B cell (primary cell): Measurements from ENCODE around the gene FBXL14. TPM values are rescaled to one million over a fixed set of nuclear protein-coding genes. Genes with fewer than 3 reads are reported as not detected.
A peak's percentile ranks its signal among the peaks of the same experiment; 100 is the strongest.

Experiments
- ATAC-seq: fragments of 200-7000 bp; cut with Tn5 transposase; one replicate; pipeline ENCODE4 v1.10.0; 2021; ENCODE audit warnings: low read depth, mild to moderate bottlenecking, moderate number of reproducible peaks, moderate library complexity
- CTCF ChIA-PET: fragments of 350-600 bp; sonication (Branson Sonifier 250); formaldehyde crosslinking; loops from one replicate; lab custom pipeline; 2021; ENCODE audit warnings: antibody characterized with exemption, inconsistent platforms; lab: Charles Lee
- POLR2A ChIA-PET: fragments of 350-600 bp; sonication (Branson Sonifier 250); formaldehyde crosslinking; loops from one replicate; lab custom pipeline; 2021; ENCODE audit warnings: antibody characterized with exemption; lab: Charles Lee
- DNase-seq: peaks from one replicate; pipeline ENCODE4 v3.0.0; 2013
- H2AFZ ChIP-seq: 2 replicates; pipeline ENCODE4 v1.6.1; 2012; ENCODE audit warnings: mild to moderate bottlenecking, low read depth, low read length; ENCODE audit not compliant: insufficient read depth, poor library complexity, severe bottlenecking
- H3K27ac ChIP-seq, 2 donors: 1 replicate in 1 of 2; 2 replicates in 1 of 2; pipeline ENCODE4 v1.5.1; 2012 to 2013; ENCODE audit warnings: low read length in 2 of 2, mild to moderate bottlenecking in 2 of 2, moderate library complexity in 1 of 2
- H3K27me3 ChIP-seq, 4 experiments: fragments of 200-600 bp in 1 of 4; sonication (generic) in 1 of 4; replicated peaks in 1 of 4; 1 replicate in 2 of 4; 2 replicates in 2 of 4; pipeline versions ENCODE4 v1.6.1 to v1.7.0; 2013 to 2016; ENCODE audit warnings: low read length in 3 of 4, mild to moderate bottlenecking in 2 of 4, mixed read lengths in 1 of 4, moderate library complexity in 1 of 4; ENCODE audit not compliant: insufficient read depth in 4 of 4, control insufficient read depth in 3 of 4; ENCODE audit errors: control extremely low read depth in 1 of 4
- H3K36me3 ChIP-seq, 2 experiments: replicated peaks in 1 of 2; 1 replicate in 1 of 2; 2 replicates in 1 of 2; pipeline versions ENCODE4 v1.6.1 to v1.7.1; 2013; ENCODE audit warnings: low read length in 1 of 2; ENCODE audit not compliant: insufficient read depth in 2 of 2, control insufficient read depth in 1 of 2; ENCODE audit errors: control extremely low read depth in 1 of 2, extremely low read depth in 1 of 2
- H3K4me1 ChIP-seq, 2 donors: fragments of 200-600 bp in 1 of 2; sonication (generic) in 1 of 2; 1 replicate in 1 of 2; 2 replicates in 1 of 2; pipeline versions ENCODE4 v1.5.1 to v1.6.1; 2013 to 2017; ENCODE audit warnings: low read length in 2 of 2; ENCODE audit not compliant: control insufficient read depth in 2 of 2, insufficient read depth in 2 of 2
- H3K4me2 ChIP-seq: replicated peaks from 2 replicates; pipeline ENCODE3; 2012; ENCODE audit warnings: mild to moderate bottlenecking, low read depth, low read length; ENCODE audit not compliant: poor library complexity, severe bottlenecking
- H3K4me3 ChIP-seq, 5 experiments: fragments of 200-600 bp in 1 of 5; sonication (generic) in 1 of 5; 1 replicate in 3 of 5; 2 replicates in 2 of 5; pipeline versions ENCODE4 v1.5.1 to v1.7.0; 2011 to 2016; ENCODE audit warnings: low read length in 4 of 5, mild to moderate bottlenecking in 4 of 5, low read depth in 2 of 5, control low read depth in 1 of 5, moderate library complexity in 1 of 5; ENCODE audit not compliant: insufficient read depth in 1 of 5; ENCODE audit errors: control extremely low read depth in 1 of 5, extremely low read depth in 1 of 5
- H3K79me2 ChIP-seq: fragments of 200-600 bp; sonication (generic); one replicate; pipeline ENCODE4 v1.6.0; 2016; ENCODE audit warnings: low read length; ENCODE audit not compliant: control insufficient read depth, insufficient read depth
- H3K9ac ChIP-seq: fragments of 200-600 bp; sonication (generic); 2 replicates; pipeline ENCODE4 v1.6.1; 2017; ENCODE audit warnings: mild to moderate bottlenecking, low read length, moderate library complexity
- H3K9me3 ChIP-seq, 3 donors: one replicate each; pipeline versions ENCODE4 v1.6.1 to v1.7.1; 2013; ENCODE audit warnings: low read length in 2 of 3; ENCODE audit not compliant: control insufficient read depth in 2 of 3, insufficient read depth in 1 of 3; ENCODE audit errors: control extremely low read depth in 1 of 3
- H4K20me1 ChIP-seq: 2 replicates; pipeline ENCODE4 v1.6.0; 2012; ENCODE audit warnings: mild to moderate bottlenecking, low read length; ENCODE audit not compliant: insufficient read depth, control insufficient read depth, poor library complexity, severe bottlenecking
- H3K27ac Mint-ChIP-seq: one replicate; pipeline ENCODE4 v1.8.0; 2021; ENCODE audit warnings: mixed read lengths
- H3K27me3 Mint-ChIP-seq: one replicate; pipeline ENCODE4 v1.8.0; 2021; ENCODE audit warnings: mixed read lengths
- H3K4me1 Mint-ChIP-seq: one replicate; pipeline ENCODE4 v1.8.0; 2021; ENCODE audit warnings: mixed read lengths
- H3K4me3 Mint-ChIP-seq: one replicate; pipeline ENCODE4 v1.8.0; 2021; ENCODE audit warnings: mixed read lengths
- H3K9me3 Mint-ChIP-seq: one replicate; pipeline ENCODE4 v1.8.0; 2022; ENCODE audit warnings: mixed read lengths; ENCODE audit not compliant: insufficient read depth
- EZH2 ChIP-seq: IDR thresholded peaks from 2 replicates; pipeline ENCODE4 v1.6.1; 2012; ENCODE audit warnings: borderline replicate concordance, low read depth, mild to moderate bottlenecking, moderate library complexity, low read length; ENCODE audit not compliant: insufficient read depth, poor library complexity, severe bottlenecking
- WGBS: methylation state at CpG from one replicate; pipeline ENCODE4 v1.1.5; 2013; ENCODE audit warnings: missing lambda C conversion rate; ENCODE audit not compliant: insufficient coverage; 5-methylcytosine and 5-hydroxymethylcytosine counted together
- intact Hi-C: fragments of 100-400 bp; cut with micrococcal nuclease; formaldehyde crosslinking; loops from one replicate; pipeline ENCODE4 v1.10.0; 2022
- polyA plus RNA-seq: library from polyadenylated mRNA; depleted of rRNA; stranded (reverse); fragments of >200 nt; gene quantifications from 2 replicates; pipeline ENCODE4 v1.2.3, GENCODE V29; 2012
- total RNA-seq, 2 donors: library from RNA; stranded (reverse); fragments of 120-200 nt in 1 of 2; gene quantifications; 1 replicate in 1 of 2; 2 replicates in 1 of 2; pipeline versions ENCODE4 v1.2.3 to v1.2.4, GENCODE V29; 2013 to 2022
- TF ChIP-seq, protein P1 (sequence below): fragments of 200-600 bp; IDR thresholded peaks from one replicate; pipeline ENCODE4 v1.8.0; 2022; ENCODE audit warnings: antibody characterized with exemption, mild to moderate bottlenecking

FBXL14 gene
- total and polyA plus RNA-seq, 2 donors (not counting 1 experiment from before 2014, with no cell fraction given), result 21.6 to 37.3 TPM

DNA sequence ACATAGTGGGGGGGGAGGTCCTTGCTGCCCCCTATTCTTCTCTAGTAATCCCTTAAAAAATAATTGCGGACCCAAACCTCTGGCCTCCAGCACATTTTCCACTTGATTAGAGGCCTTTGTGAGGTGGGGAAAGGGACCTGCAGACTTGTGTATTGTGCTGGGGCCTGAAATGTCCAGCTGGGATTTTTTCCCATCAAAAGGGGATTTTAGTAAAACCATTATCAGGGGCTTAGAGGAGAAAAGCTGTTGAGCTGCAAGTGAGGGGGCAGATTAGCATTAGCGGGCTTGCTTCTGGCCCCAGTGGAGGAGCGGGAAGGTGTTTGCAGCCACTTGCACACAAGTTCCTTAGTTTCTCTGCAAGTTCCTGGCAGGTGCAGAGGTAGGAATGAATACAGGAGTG lies 13.9 kb downstream of the FBXL14 start:
- Histone ChIP-seq H2AFZ (no peak overlapping the region), H3K4me2 (no peak overlapping the region), H4K20me1 (no peaks in the 10 kb centered on the region), H3K9ac (no peak overlapping the region), H3K4me3 (no peak overlapping the region), H3K36me3 (no peaks in the 10 kb centered on the region), H3K27ac (no peak overlapping the region), H3K27me3 (no peaks in the 10 kb centered on the region), H3K4me1 (peaks cover 6 to 7% of the 10 kb centered on the region in 2 donors), H3K9me3 (no peaks in the 10 kb centered on the region), H3K79me2 (peaks cover 6% of the 10 kb centered on the region)
- Mint-ChIP-seq H3K4me3 (no peak overlapping the region), H3K27me3 (no peaks in the 10 kb centered on the region), H3K27ac (peak overlapping the region; percentile 41), H3K9me3 (no peaks in the 10 kb centered on the region), H3K4me1 (peaks cover 9% of the 10 kb centered on the region)
- intact Hi-C loops, result no loop called here
- DNase-seq (no peak), ATAC-seq (no peak)
- POLR2A ChIA-PET, result no interaction called here
- CTCF ChIA-PET, result interaction anchor here (1.7 to 4.5 kb wide), 3 partner anchors 10 to 463 kb away, joined by 4 to 256 read pairs (median 11); no protein-coding TSS in a partner anchor
- 97% methylated on average over 2 of the region's 3 CpGs for WGBS
- no peak for TF ChIP-seq EZH2
- TF ChIP-seq, protein P1, sequence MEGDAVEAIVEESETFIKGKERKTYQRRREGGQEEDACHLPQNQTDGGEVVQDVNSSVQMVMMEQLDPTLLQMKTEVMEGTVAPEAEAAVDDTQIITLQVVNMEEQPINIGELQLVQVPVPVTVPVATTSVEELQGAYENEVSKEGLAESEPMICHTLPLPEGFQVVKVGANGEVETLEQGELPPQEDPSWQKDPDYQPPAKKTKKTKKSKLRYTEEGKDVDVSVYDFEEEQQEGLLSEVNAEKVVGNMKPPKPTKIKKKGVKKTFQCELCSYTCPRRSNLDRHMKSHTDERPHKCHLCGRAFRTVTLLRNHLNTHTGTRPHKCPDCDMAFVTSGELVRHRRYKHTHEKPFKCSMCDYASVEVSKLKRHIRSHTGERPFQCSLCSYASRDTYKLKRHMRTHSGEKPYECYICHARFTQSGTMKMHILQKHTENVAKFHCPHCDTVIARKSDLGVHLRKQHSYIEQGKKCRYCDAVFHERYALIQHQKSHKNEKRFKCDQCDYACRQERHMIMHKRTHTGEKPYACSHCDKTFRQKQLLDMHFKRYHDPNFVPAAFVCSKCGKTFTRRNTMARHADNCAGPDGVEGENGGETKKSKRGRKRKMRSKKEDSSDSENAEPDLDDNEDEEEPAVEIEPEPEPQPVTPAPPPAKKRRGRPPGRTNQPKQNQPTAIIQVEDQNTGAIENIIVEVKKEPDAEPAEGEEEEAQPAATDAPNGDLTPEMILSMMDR, result no peak

DNA sequence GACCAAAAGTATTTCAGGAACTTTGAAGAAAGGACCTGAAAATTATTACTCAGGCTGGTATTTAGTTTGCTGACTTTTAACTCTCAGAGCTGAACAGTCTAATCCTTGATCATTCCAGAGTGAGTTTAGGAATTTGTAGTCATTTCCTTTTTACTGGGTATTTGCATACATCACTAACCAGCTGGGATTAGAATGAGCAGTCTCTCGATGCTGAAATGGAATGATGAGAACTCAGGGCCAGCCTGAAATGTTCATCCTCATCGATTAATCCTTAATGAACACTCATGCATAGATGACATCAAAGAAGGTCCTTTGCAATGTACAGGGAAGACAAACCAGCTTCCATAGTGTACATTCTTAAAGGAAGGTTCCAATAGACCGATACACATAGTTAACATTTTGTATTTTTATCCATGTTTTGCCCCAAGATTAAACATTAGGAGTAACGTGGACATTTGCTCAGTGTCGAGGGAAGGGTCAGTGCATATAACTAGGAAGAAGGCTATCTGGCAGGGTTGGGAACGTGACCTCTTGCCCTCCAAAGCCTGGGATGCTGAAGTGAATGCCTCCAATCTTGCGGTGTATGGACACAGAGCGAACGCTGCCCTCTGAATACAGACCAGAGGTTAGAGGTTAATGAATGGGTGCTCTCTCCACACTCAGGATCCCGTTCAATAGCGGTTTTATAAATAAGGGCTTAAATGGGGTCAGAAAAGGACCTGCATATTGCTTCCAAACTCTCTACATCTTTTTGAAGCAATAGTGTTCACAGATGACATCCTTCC lies 14.5 kb downstream of the FBXL14 start:
- intact Hi-C loops, result no loop called here

More for the DNA sequence above, 14.5 kb downstream of the FBXL14 start:
- no peak for TF ChIP-seq EZH2
- TF ChIP-seq, protein P1, result no peak
- peaks cover 6% of the 10 kb centered on the region for H3K79me2 ChIP-seq
- no peak overlapping the region for H3K27ac Mint-ChIP-seq
- H3K27me3 Mint-ChIP-seq, result no peaks in the 10 kb centered on the region
- no peak overlapping the region for H3K4me3 ChIP-seq
- ChIA-PET POLR2A (no interaction called here), CTCF (interaction anchor here (0.8 to 1.8 kb wide), 2 partner anchors 462 to 765 kb away, joined by 3 to 11 read pairs; no protein-coding TSS in a partner anchor)
- ATAC-seq, result no peak
- H4K20me1 ChIP-seq, result no peaks in the 10 kb centered on the region
- peaks cover 9% of the 10 kb centered on the region for H3K4me1 Mint-ChIP-seq
- 93% methylated on average over 5 of the region's 11 CpGs for WGBS
- H3K4me3 Mint-ChIP-seq, result no peak overlapping the region
- H3K9me3 ChIP-seq, result no peaks in the 10 kb centered on the region
- no peaks in the 10 kb centered on the region for H3K36me3 ChIP-seq
- H3K4me2 ChIP-seq, result no peak overlapping the region
- H3K9me3 Mint-ChIP-seq, result no peaks in the 10 kb centered on the region
- H3K9ac ChIP-seq, result no peak overlapping the region
- no peak overlapping the region for H3K27ac ChIP-seq
- no peaks in the 10 kb centered on the region for H3K27me3 ChIP-seq
- peaks cover 6 to 7% of the 10 kb centered on the region in 2 donors for H3K4me1 ChIP-seq
- DNase-seq, result no peak
- H2AFZ ChIP-seq, result no peak overlapping the region
